Measurements from ENCODE around the gene COL7A1. TPM values are rescaled to one million over a fixed set of nuclear protein-coding genes. Genes with fewer than 3 reads are reported as not detected.

COL7A1 gene
- total and polyA plus RNA-seq, 2 experiments from 2014 or later: 4.0 to 7.9 TPM

DNA sequence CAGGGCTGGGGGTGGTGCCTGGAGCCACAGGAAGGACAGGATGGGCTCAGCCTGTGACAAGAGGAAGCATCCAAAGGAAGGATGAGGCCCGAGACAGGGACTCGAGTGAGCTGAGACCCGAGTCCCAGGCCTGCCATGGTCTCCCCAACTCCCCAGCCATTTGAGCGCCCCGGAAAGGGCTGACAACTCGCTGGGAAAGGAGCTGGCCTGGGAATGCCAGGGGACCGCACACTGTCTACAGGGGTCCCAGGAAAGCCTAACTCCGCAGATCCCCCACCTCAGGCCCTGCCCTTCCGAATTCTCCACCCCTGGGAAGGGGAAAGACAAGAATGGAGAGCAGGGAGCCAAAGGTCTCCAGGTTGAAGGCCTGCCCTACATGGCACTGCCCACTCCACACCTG lies 70.2 kb downstream of the COL7A1 start (continued):
- no peak for TF ChIP-seq ZNF462 (CRISPR knock-in tag; IDR thresholded peaks at IDR 0.05)
- no peak for TF ChIP-seq POLR2AphosphoS5 (IDR thresholded peaks at IDR 0.05; ENCODE audit: low read depth)
- TF ChIP-seq ZNF114 (CRISPR knock-in tag; IDR thresholded peaks at IDR 0.05): no peak
- TF ChIP-seq, protein P1, sequence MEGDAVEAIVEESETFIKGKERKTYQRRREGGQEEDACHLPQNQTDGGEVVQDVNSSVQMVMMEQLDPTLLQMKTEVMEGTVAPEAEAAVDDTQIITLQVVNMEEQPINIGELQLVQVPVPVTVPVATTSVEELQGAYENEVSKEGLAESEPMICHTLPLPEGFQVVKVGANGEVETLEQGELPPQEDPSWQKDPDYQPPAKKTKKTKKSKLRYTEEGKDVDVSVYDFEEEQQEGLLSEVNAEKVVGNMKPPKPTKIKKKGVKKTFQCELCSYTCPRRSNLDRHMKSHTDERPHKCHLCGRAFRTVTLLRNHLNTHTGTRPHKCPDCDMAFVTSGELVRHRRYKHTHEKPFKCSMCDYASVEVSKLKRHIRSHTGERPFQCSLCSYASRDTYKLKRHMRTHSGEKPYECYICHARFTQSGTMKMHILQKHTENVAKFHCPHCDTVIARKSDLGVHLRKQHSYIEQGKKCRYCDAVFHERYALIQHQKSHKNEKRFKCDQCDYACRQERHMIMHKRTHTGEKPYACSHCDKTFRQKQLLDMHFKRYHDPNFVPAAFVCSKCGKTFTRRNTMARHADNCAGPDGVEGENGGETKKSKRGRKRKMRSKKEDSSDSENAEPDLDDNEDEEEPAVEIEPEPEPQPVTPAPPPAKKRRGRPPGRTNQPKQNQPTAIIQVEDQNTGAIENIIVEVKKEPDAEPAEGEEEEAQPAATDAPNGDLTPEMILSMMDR (conservative IDR thresholded peaks at IDR 0.05; ENCODE audit: low read depth in 2 of 2): no peak

- Mint-ChIP-seq H3K27ac (no peak overlapping the region), H3K4me1 (no peaks in the 10 kb centered on the region), H3K4me3 (no peak overlapping the region), H3K27me3 (ENCODE audit: insufficient read depth, low read depth, poor library complexity) (peaks cover 2% of the 10 kb centered on the region), H3K36me3 (ENCODE audit: low read depth) (peaks cover 2% of the 10 kb centered on the region; the same call in 2 of the 3 replicates), H3K9me3 (no peaks in the 10 kb centered on the region)
- no peaks in the 10 kb centered on the region for H3K4me1 ChIP-seq (ENCODE audit: insufficient read depth)
- H3K4me3 ChIP-seq: no peak overlapping the region
- no peak overlapping the region for H3K27ac ChIP-seq (ENCODE audit: low read depth)
- no peaks in the 10 kb centered on the region for H3K79me2 ChIP-seq (replicated peaks; ENCODE audit: insufficient read depth)
- no peak for ATAC-seq
- no peak for DNase-seq (ENCODE audit: low spot score)
- H3K36me3 ChIP-seq (ENCODE audit: insufficient read depth): no peaks in the 10 kb centered on the region
- no peak overlapping the region for H3K4me2 ChIP-seq
- H3F3A ChIP-seq (replicated peaks; ENCODE audit: low read depth): no peaks in the 10 kb centered on the region
- H2AFZ ChIP-seq: no peak overlapping the region
- H3K9me2 ChIP-seq (ENCODE audit: insufficient read depth): no peaks in the 10 kb centered on the region
- no peaks in the 10 kb centered on the region for H4K20me1 ChIP-seq (replicated peaks; ENCODE audit: insufficient read depth)
- no peaks in the 10 kb centered on the region for H3K27me3 ChIP-seq (ENCODE audit: insufficient read depth)
- TF ChIP-seq STAT1 (IDR thresholded peaks at IDR 0.05; ENCODE audit: unreplicated experiment): no peak
- TF ChIP-seq, protein P1 (conservative IDR thresholded peaks at IDR 0.05; ENCODE audit: low read depth in 2 of 2): no peak
- no peak for TF ChIP-seq POLR2AphosphoS5 (IDR thresholded peaks at IDR 0.05; ENCODE audit: low read depth)
- TF ChIP-seq JUNB (IDR thresholded peaks at IDR 0.05; ENCODE audit: unreplicated experiment): no peak
Observed at GRCh38 chr3:48521635-48522034, 73.5 kb downstream of the COL7A1 start.
